HEK293T (cell line): ENCODE results near the gene CELA2B.

Experiments used
- ELF4 ChIP-seq: fragments of 450-650 bp; IDR thresholded peaks from 2 replicates; pipeline ENCODE4 v1.6.1; 2017; ENCODE audit warnings: antibody characterized with exemption
- SP1 ChIP-seq: fragments of 450-650 bp; IDR thresholded peaks from 2 replicates; pipeline ENCODE4 v1.6.1; 2017
- SUZ12 ChIP-seq: fragments of 450-650 bp; IDR thresholded peaks from 2 replicates; pipeline ENCODE4 v1.6.1; 2016; ENCODE audit warnings: mild to moderate bottlenecking
- TF ChIP-seq, protein P1 (sequence below): fragments of 450-650 bp; IDR thresholded peaks from 2 replicates; pipeline ENCODE4 v1.6.1; 2016

- TF ChIP-seq, protein P1, sequence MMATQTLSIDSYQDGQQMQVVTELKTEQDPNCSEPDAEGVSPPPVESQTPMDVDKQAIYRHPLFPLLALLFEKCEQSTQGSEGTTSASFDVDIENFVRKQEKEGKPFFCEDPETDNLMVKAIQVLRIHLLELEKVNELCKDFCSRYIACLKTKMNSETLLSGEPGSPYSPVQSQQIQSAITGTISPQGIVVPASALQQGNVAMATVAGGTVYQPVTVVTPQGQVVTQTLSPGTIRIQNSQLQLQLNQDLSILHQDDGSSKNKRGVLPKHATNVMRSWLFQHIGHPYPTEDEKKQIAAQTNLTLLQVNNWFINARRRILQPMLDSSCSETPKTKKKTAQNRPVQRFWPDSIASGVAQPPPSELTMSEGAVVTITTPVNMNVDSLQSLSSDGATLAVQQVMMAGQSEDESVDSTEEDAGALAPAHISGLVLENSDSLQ, result no peak
- no peak for TF ChIP-seq SP1
- TF ChIP-seq ELF4, result no peak
- TF ChIP-seq SUZ12, result no peak
Observed at GRCh38 chr1:15475752-15476314, at the start of gene CELA2B.
